Measurements from ENCODE around the gene BEND3.
"Not testable (repeated sequence)": the region's sequence is repeated elsewhere in the genome, so short reads cannot be mapped to it uniquely, and the experiment has no call there.

BEND3 gene

DNA sequence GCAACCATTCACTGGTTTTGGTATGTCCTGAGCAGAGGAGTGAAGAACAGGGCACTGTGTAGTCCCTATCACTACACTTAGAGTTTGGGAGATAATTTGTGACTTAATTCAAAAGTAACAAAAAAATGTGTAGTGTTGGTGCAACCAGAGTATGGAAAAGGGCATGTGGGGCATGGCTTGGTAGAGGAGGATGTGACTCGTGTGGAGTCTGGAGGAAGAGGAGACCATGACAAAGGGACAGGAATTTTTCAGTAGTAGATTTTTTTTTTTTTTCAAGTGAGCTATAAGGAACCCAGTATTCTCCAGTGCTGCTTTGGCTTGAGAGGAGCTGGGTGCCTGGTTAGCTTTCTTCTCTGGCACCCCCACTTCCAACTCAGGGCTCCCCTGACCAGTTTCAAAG lies 82.2 kb downstream of the BEND3 start:
- no peak for ATAC-seq (replicated peaks; ENCODE audit: extremely low read depth, poor library complexity, severe bottlenecking)
- H3K36me3 Mint-ChIP-seq (ENCODE audit: insufficient read depth), result peaks cover 24% of the 10 kb centered on the region
- H3K4me3 Mint-ChIP-seq, result no peak overlapping the region
- DNase-seq (ENCODE audit: low spot score in 2 of 2), result no peak
- no peaks in the 10 kb centered on the region for H3K27me3 Mint-ChIP-seq
- H3K4me1 Mint-ChIP-seq, result peaks cover 45% of the 10 kb centered on the region
- H3K27ac Mint-ChIP-seq (ENCODE audit: low read depth), result no peak overlapping the region
- no peaks in the 10 kb centered on the region for H3K9me3 Mint-ChIP-seq

DNA sequence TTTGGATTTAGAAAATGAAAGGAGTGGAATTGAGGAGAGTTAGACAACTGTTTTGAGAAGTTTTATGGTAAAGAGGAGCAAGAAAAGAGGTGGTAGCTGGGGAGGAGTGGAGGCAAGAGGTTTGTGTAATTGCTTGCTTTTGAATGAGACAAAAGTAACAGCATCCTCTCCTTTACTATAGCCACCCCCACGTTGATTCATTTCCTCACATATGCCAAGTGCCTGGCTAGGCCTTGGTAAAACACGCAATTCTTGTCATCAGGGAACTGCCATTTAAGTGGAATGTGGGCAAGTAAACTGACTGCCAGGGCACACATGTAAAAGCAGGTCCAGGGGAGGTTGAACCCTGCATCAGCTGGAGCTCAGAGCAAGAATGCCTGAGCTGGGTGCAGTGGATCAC lies 83.3 kb downstream of the BEND3 start:
- Mint-ChIP-seq H3K36me3 (ENCODE audit: insufficient read depth) (peaks cover 30% of the 10 kb centered on the region), H3K4me3 (no peak overlapping the region), H3K27me3 (no peaks in the 10 kb centered on the region), H3K4me1 (peaks cover 45% of the 10 kb centered on the region), H3K9me3 (no peaks in the 10 kb centered on the region), H3K27ac (ENCODE audit: low read depth) (no peak overlapping the region)
- DNase-seq (ENCODE audit: low spot score in 2 of 2), result no peak
- no peak for ATAC-seq (replicated peaks; ENCODE audit: extremely low read depth, poor library complexity, severe bottlenecking)

- H3K27ac Mint-ChIP-seq (ENCODE audit: low read depth), result peak overlapping the region; percentile 96
- H3K4me1 Mint-ChIP-seq, result peaks cover 40% of the 10 kb centered on the region
- no peaks in the 10 kb centered on the region for H3K27me3 Mint-ChIP-seq
- DNase-seq (ENCODE audit: low spot score in 2 of 2) (no peak), ATAC-seq (replicated peaks; ENCODE audit: extremely low read depth, poor library complexity, severe bottlenecking) (no peak)
- H3K4me3 Mint-ChIP-seq, result peak overlapping the region; percentile 98
- peaks cover 23% of the 10 kb centered on the region for H3K36me3 Mint-ChIP-seq (ENCODE audit: insufficient read depth)
- no peaks in the 10 kb centered on the region for H3K9me3 Mint-ChIP-seq
Measured at GRCh38 chr6:107030151-107030550, 85.2 kb downstream of the BEND3 start.

DNA sequence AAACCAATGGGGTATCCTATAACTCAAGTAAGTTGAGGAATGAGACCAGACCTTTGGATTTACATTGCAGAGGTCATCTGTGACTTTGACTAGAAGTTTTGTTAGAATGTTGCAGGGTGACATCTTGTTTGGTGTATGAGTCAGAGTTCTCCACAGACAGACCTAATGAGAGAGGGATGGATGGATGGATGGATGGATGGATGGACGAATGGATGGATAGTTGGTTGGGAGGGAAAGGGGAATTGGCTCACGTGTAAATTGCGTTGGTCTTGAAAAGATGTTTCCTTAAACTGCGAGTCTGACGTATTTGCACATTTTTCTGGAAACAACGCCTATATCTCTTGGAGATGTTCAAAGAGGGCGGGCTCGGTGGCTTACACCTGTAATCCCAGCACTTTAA lies 88.3 kb downstream of the BEND3 start:
- Mint-ChIP-seq H3K4me1 (peaks cover 25% of the 10 kb centered on the region), H3K36me3 (ENCODE audit: insufficient read depth) (peaks cover 23% of the 10 kb centered on the region), H3K27ac (ENCODE audit: low read depth) (no peak overlapping the region), H3K4me3 (peak overlapping the region; percentile 98), H3K9me3 (no peaks in the 10 kb centered on the region), H3K27me3 (no peaks in the 10 kb centered on the region)
- DNase-seq (ENCODE audit: low spot score in 2 of 2) (no peak), ATAC-seq (replicated peaks; ENCODE audit: extremely low read depth, poor library complexity, severe bottlenecking) (no peak)

- Mint-ChIP-seq H3K36me3 (ENCODE audit: insufficient read depth) (no peaks in the 10 kb centered on the region), H3K27me3 (no peaks in the 10 kb centered on the region), H3K4me3 (no peak overlapping the region), H3K4me1 (no peaks in the 10 kb centered on the region), H3K9me3 (no peaks in the 10 kb centered on the region), H3K27ac (ENCODE audit: low read depth) (no peak overlapping the region)
- DNase-seq (ENCODE audit: low spot score in 2 of 2), result no peak
- ATAC-seq (replicated peaks; ENCODE audit: extremely low read depth, poor library complexity, severe bottlenecking), result no peak
Measured at GRCh38 chr6:107021446-107022185, 93.7 kb downstream of the BEND3 start.

DNA sequence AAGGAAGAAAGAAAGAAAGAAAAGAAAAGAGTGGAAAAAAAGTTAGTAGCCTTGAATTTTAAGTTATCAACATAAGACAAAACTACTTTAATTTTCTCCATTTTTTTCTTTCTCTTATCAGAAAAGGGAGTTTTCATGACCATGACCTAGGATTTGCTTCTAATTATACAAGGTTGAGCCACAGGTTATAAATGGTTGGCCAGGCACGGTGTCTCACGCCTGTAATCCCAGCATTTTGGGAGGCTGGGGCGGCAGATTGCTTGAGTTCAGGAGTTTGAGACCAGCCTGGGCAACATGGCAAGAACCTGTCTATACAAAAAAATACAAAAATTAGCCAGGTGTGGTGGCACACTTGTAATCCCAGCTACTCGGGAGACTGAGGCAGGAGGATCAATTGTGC lies 95.1 kb downstream of the BEND3 start:
- H3K36me3 Mint-ChIP-seq (ENCODE audit: insufficient read depth), result no peaks in the 10 kb centered on the region
- no peaks in the 10 kb centered on the region for H3K4me1 Mint-ChIP-seq
- no peaks in the 10 kb centered on the region for H3K9me3 Mint-ChIP-seq
- DNase-seq (ENCODE audit: low spot score in 2 of 2), result no peak
- no peak overlapping the region for H3K27ac Mint-ChIP-seq (ENCODE audit: low read depth)
- no peak overlapping the region for H3K4me3 Mint-ChIP-seq
- peaks cover under 1% of the 10 kb centered on the region for H3K27me3 Mint-ChIP-seq
- ATAC-seq (replicated peaks; ENCODE audit: extremely low read depth, poor library complexity, severe bottlenecking), result no peak

DNA sequence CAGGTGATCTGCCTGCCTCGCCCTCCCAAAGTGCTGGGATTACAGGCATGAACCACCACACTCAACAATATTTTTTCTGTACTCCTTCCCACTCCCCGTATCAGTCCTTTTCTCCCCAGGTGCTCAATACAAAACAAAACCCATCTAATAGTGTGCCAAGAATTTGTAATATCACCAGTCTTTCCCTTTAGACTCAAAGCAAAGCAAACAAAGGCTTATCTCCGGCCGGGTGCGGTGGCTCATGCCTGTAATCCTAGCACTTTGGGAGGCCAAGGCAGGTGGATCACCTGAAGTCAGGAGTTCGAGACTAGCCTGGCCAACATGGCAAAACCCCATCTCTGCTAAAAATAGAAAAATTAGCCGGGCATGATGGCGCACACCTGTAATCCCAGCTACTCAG lies 95.7 kb downstream of the BEND3 start:
- not testable (repeated sequence) for H3K4me1 Mint-ChIP-seq; H3K9me3 Mint-ChIP-seq; ATAC-seq (replicated peaks; ENCODE audit: extremely low read depth, poor library complexity, severe bottlenecking); DNase-seq (ENCODE audit: low spot score in 2 of 2); H3K36me3 Mint-ChIP-seq (ENCODE audit: insufficient read depth); H3K27ac Mint-ChIP-seq (ENCODE audit: low read depth); H3K27me3 Mint-ChIP-seq; H3K4me3 Mint-ChIP-seq

DNA sequence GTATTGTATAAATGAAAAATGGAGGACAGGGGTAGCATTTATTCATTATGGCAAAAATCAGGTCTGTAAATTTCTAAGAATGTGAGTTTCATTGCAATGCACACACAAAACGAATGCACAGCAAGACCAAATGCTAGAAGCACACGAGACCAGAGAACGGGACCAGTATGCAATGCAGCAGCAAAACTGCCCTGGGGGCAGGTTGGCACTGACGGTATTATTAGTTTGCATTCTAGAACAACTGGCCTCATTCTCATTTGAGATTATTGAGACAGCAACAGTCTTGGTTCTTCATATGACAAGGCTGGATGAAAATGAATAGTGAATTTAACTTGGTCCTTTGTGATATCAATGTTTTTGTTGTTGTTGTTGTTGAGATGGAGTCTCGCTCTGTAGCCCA lies 96.3 kb downstream of the BEND3 start:
- Mint-ChIP-seq H3K4me1 (no peaks in the 10 kb centered on the region), H3K27ac (ENCODE audit: low read depth) (no peak overlapping the region), H3K4me3 (no peak overlapping the region), H3K27me3 (peaks cover 12% of the 10 kb centered on the region), H3K9me3 (no peaks in the 10 kb centered on the region), H3K36me3 (ENCODE audit: insufficient read depth) (peaks cover under 1% of the 10 kb centered on the region)
- DNase-seq (ENCODE audit: low spot score in 2 of 2) (no peak), ATAC-seq (replicated peaks; ENCODE audit: extremely low read depth, poor library complexity, severe bottlenecking) (no peak)
